Tibial artery (tissue), 4 donors: ENCODE results near the gene SULF2.

Source experiments
- DNase-seq, 2 donors: peaks; one replicate each; pipeline ENCODE4 v3.0.0-alpha.2; 2019
- H3K27ac ChIP-seq, 2 donors: fragments of 200-600 bp; sonication (generic) in 1 of 2; 1 replicate in 1 of 2; 2 replicates in 1 of 2; pipeline ENCODE4 v1.5.1; 2018 to 2019; ENCODE audit warnings: mild to moderate bottlenecking in 1 of 2
- H3K27me3 ChIP-seq, 2 donors: fragments of 200-600 bp; sonication (generic) in 1 of 2; one replicate each; pipeline versions ENCODE4 v1.5.1 to v1.6.0; 2016 to 2019
- H3K36me3 ChIP-seq, 3 donors: fragments of 200-600 bp; sonication (generic) in 2 of 3; one replicate each; pipeline ENCODE4 v1.5.1; 2016 to 2019; ENCODE audit warnings: mild to moderate bottlenecking in 2 of 3
- H3K4me1 ChIP-seq, 4 donors: fragments of 200-600 bp; sonication (generic) in 2 of 4; 1 replicate in 3 of 4; 2 replicates in 1 of 4; pipeline ENCODE4 v1.5.1; 2016 to 2019
- H3K4me3 ChIP-seq, 2 donors: fragments of 200-600 bp; sonication (generic) in 1 of 2; 1 replicate in 1 of 2; 2 replicates in 1 of 2; pipeline ENCODE4 v1.5.1; 2018 to 2019; ENCODE audit warnings: mild to moderate bottlenecking in 2 of 2
- H3K9me3 ChIP-seq, 3 donors: fragments of 200-600 bp; sonication (generic) in 1 of 3; one replicate each; pipeline ENCODE4 v1.5.1; 2016 to 2019
- CTCF ChIP-seq, 2 experiments: fragments of 200-600 bp in 1 of 2; fragments of 450-650 bp in 1 of 2; IDR thresholded peaks; one replicate each; pipeline ENCODE4 v1.5.1; 2017 to 2019; ENCODE audit warnings: antibody characterized with exemption in 2 of 2, mild to moderate bottlenecking in 1 of 2, moderate library complexity in 1 of 2
- intact Hi-C: fragments of 100-400 bp; cut with DNase I; formaldehyde crosslinking; loops from one replicate; pipeline ENCODE4 v1.15.0; 2023; ENCODE audit warnings: low total_unique reads

The SULF2 gene

GRCh38 chr20:47654370-47654769 lies 130.9 kb downstream of the SULF2 start:
- no peak for DNase-seq
- H3K4me1 ChIP-seq = no peaks in the 10 kb centered on the region
- H3K27me3 ChIP-seq = no peaks in the 10 kb centered on the region
- H3K27ac ChIP-seq = no peak overlapping the region
- H3K4me3 ChIP-seq = no peak overlapping the region
- intact Hi-C loops = no loop called here
- H3K9me3 ChIP-seq = no peaks in the 10 kb centered on the region
- TF ChIP-seq CTCF (IDR thresholded peaks at IDR 0.05) = no peak
- H3K36me3 ChIP-seq = peaks cover 47 to 76% (median 76%) of the 10 kb centered on the region in 3 donors

- no peak for TF ChIP-seq CTCF (IDR thresholded peaks at IDR 0.05)
- Histone ChIP-seq H3K27me3 (no peaks in the 10 kb centered on the region), H3K4me3 (no peak overlapping the region), H3K4me1 (no peaks in the 10 kb centered on the region), H3K9me3 (no peaks in the 10 kb centered on the region), H3K27ac (no peak overlapping the region), H3K36me3 (peaks cover 52 to 81% (median 81%) of the 10 kb centered on the region in 3 donors)
- intact Hi-C loops = no loop called here
- no peak for DNase-seq
These were observed 131.4 kb downstream of the SULF2 start for GRCh38 chr20:47653869-47654268.

GRCh38 chr20:47652794-47653193 lies 132.5 kb downstream of the SULF2 start:
- Histone ChIP-seq H3K4me1 (no peaks in the 10 kb centered on the region), H3K4me3 (no peak overlapping the region), H3K9me3 (no peaks in the 10 kb centered on the region), H3K27me3 (no peaks in the 10 kb centered on the region), H3K27ac (no peak overlapping the region), H3K36me3 (peaks cover 57 to 85% (median 79%) of the 10 kb centered on the region in 3 donors)
- intact Hi-C loops = no loop called here
- no peak for DNase-seq
- TF ChIP-seq CTCF (IDR thresholded peaks at IDR 0.05) = no peak

- DNase-seq = no peak
- Histone ChIP-seq H3K9me3 (no peaks in the 10 kb centered on the region), H3K36me3 (peaks cover 59 to 85% (median 76%) of the 10 kb centered on the region in 3 donors), H3K27ac (no peak overlapping the region), H3K4me3 (no peak overlapping the region), H3K27me3 (no peaks in the 10 kb centered on the region), H3K4me1 (no peaks in the 10 kb centered on the region)
- intact Hi-C loops = no loop called here
- no peak for TF ChIP-seq CTCF (IDR thresholded peaks at IDR 0.05)
These were observed 133.0 kb downstream of the SULF2 start for GRCh38 chr20:47652301-47652700.

- H3K4me3 ChIP-seq = no peak overlapping the region
- no peak overlapping the region for H3K27ac ChIP-seq
- no peak for TF ChIP-seq CTCF (IDR thresholded peaks at IDR 0.05)
- H3K4me1 ChIP-seq = no peaks in the 10 kb centered on the region
- H3K27me3 ChIP-seq = no peaks in the 10 kb centered on the region
- H3K9me3 ChIP-seq = no peaks in the 10 kb centered on the region
- intact Hi-C loops = no loop called here
- H3K36me3 ChIP-seq = peaks cover 82 to 98% (median 86%) of the 10 kb centered on the region in 3 donors
- DNase-seq = no peak
These were observed 136.3 kb downstream of the SULF2 start for GRCh38 chr20:47648943-47649342.

- Histone ChIP-seq H3K9me3 (no peaks in the 10 kb centered on the region), H3K27me3 (no peaks in the 10 kb centered on the region), H3K4me1 (no peaks in the 10 kb centered on the region), H3K36me3 (peaks cover 80 to 96% (median 84%) of the 10 kb centered on the region in 3 donors), H3K27ac (no peak overlapping the region), H3K4me3 (no peak overlapping the region)
- TF ChIP-seq CTCF (IDR thresholded peaks at IDR 0.05) = no peak
- intact Hi-C loops = no loop called here
- DNase-seq = no peak
These were observed 137.3 kb downstream of the SULF2 start for GRCh38 chr20:47647994-47648393.
